Mesenchymal stem cell (in vitro differentiated cells and primary cell): Measurements from ENCODE around the gene CUL7.

ENCODE experiments used
- DNase-seq: peaks from one replicate; pipeline ENCODE4 v3.0.0-alpha.2; 2013
- H2AFZ ChIP-seq: one replicate; pipeline ENCODE4 v1.6.1; 2013; ENCODE audit warnings: low read depth, mild to moderate bottlenecking, control low read depth, inconsistent platforms, low read length, moderate library complexity
- H2AK5ac ChIP-seq: 2 replicates; pipeline ENCODE4 v1.6.1; 2013; ENCODE audit warnings: low read length, moderate library complexity, mild to moderate bottlenecking, inconsistent platforms; ENCODE audit not compliant: severe bottlenecking
- H2BK120ac ChIP-seq: one replicate; pipeline ENCODE4 v1.6.1; 2013; ENCODE audit warnings: low read depth, mild to moderate bottlenecking, inconsistent platforms, low read length, moderate library complexity
- H2BK12ac ChIP-seq, 2 experiments: one replicate each; pipeline ENCODE4 v1.6.1; 2013; ENCODE audit warnings: inconsistent platforms in 2 of 2, low read length in 2 of 2, mild to moderate bottlenecking in 2 of 2, moderate library complexity in 2 of 2, control low read depth in 1 of 2
- H2BK15ac ChIP-seq: one replicate; pipeline ENCODE4 v1.6.1; 2013; ENCODE audit warnings: mild to moderate bottlenecking, low read depth, inconsistent platforms; ENCODE audit not compliant: poor library complexity, severe bottlenecking
- H2BK5ac ChIP-seq: 2 replicates; pipeline ENCODE4 v1.6.1; 2013; ENCODE audit warnings: low read depth, mild to moderate bottlenecking, low read length, control low read depth, inconsistent platforms; ENCODE audit not compliant: poor library complexity, severe bottlenecking
- H3K14ac ChIP-seq, 2 experiments: one replicate each; pipeline ENCODE4 v1.6.1; 2013; ENCODE audit warnings: inconsistent platforms in 2 of 2, low read length in 2 of 2, control low read depth in 1 of 2, mild to moderate bottlenecking in 1 of 2, moderate library complexity in 1 of 2
- H3K18ac ChIP-seq, 2 experiments: one replicate each; pipeline ENCODE4 v1.6.1; 2013; ENCODE audit warnings: inconsistent platforms in 2 of 2, low read length in 2 of 2, control low read depth in 1 of 2, low read depth in 1 of 2, mild to moderate bottlenecking in 1 of 2
- H3K23ac ChIP-seq, 2 experiments: one replicate each; pipeline ENCODE4 v1.6.1; 2013; ENCODE audit warnings: inconsistent platforms in 2 of 2, low read length in 2 of 2, mild to moderate bottlenecking in 2 of 2, moderate library complexity in 2 of 2, control low read depth in 1 of 2
- H3K27ac ChIP-seq: 2 replicates; pipeline ENCODE4 v1.5.1; 2013; ENCODE audit warnings: mild to moderate bottlenecking, moderate library complexity, low read length, control low read depth, inconsistent platforms; ENCODE audit not compliant: poor library complexity, severe bottlenecking
- H3K27me3 ChIP-seq, 2 experiments: 2 replicates each; pipeline versions ENCODE4 v1.6.1 to v1.7.0; 2013; ENCODE audit warnings: low read length in 2 of 2, mild to moderate bottlenecking in 2 of 2, moderate library complexity in 2 of 2, control low read depth in 1 of 2, inconsistent platforms in 1 of 2; ENCODE audit not compliant: control insufficient read depth in 1 of 2, insufficient read depth in 1 of 2
- H3K36me3 ChIP-seq, 2 experiments: 2 replicates each; pipeline versions ENCODE4 v1.6.1 to v1.7.0; 2013; ENCODE audit warnings: low read length in 2 of 2, control low read depth in 1 of 2, inconsistent platforms in 1 of 2, low read depth in 1 of 2, mild to moderate bottlenecking in 1 of 2; ENCODE audit not compliant: insufficient read depth in 2 of 2, control insufficient read depth in 1 of 2
- H3K4ac ChIP-seq, 2 experiments: one replicate each; pipeline ENCODE4 v1.6.1; 2013; ENCODE audit warnings: inconsistent platforms in 2 of 2, low read length in 2 of 2, mild to moderate bottlenecking in 2 of 2, moderate library complexity in 2 of 2, control low read depth in 1 of 2, low read depth in 1 of 2
- H3K4me1 ChIP-seq: 2 replicates; pipeline ENCODE4 v1.6.1; 2013; ENCODE audit warnings: low read depth, low read length, control low read depth; ENCODE audit not compliant: control insufficient read depth, insufficient read depth
- H3K4me2 ChIP-seq: 2 replicates; pipeline ENCODE4 v1.6.1; 2013; ENCODE audit warnings: low read length, mild to moderate bottlenecking, inconsistent platforms; ENCODE audit not compliant: poor library complexity, severe bottlenecking
- H3K4me3 ChIP-seq, 2 experiments: 2 replicates each; pipeline versions ENCODE4 v1.5.1 to v1.7.0; 2013; ENCODE audit warnings: low read length in 2 of 2, mild to moderate bottlenecking in 2 of 2, control low read depth in 1 of 2, low read depth in 1 of 2; ENCODE audit not compliant: insufficient read depth in 1 of 2
- H3K79me1 ChIP-seq: replicated peaks from 2 replicates; pipeline ENCODE4 v1.6.1; 2013; ENCODE audit warnings: mild to moderate bottlenecking, control low read depth, low read length, inconsistent platforms; ENCODE audit not compliant: poor library complexity, severe bottlenecking
- H3K9ac ChIP-seq: 2 replicates; pipeline ENCODE4 v1.7.0; 2013; ENCODE audit warnings: mild to moderate bottlenecking, low read length, moderate library complexity
- H3K9me3 ChIP-seq: 2 replicates; pipeline ENCODE4 v1.7.0; 2013; ENCODE audit warnings: mild to moderate bottlenecking, low read length; ENCODE audit not compliant: control insufficient read depth
- H4K8ac ChIP-seq: one replicate; pipeline ENCODE4 v1.6.1; 2013; ENCODE audit warnings: inconsistent platforms, mild to moderate bottlenecking, low read length, moderate library complexity
- H4K91ac ChIP-seq: one replicate; pipeline ENCODE4 v1.6.1; 2013; ENCODE audit warnings: mild to moderate bottlenecking, low read length, inconsistent platforms
- WGBS: methylation state at CpG from one replicate; pipeline ENCODE4 v1.1.7; 2013; ENCODE audit warnings: mixed read lengths; 5-methylcytosine and 5-hydroxymethylcytosine counted together

CUL7 gene

DNA sequence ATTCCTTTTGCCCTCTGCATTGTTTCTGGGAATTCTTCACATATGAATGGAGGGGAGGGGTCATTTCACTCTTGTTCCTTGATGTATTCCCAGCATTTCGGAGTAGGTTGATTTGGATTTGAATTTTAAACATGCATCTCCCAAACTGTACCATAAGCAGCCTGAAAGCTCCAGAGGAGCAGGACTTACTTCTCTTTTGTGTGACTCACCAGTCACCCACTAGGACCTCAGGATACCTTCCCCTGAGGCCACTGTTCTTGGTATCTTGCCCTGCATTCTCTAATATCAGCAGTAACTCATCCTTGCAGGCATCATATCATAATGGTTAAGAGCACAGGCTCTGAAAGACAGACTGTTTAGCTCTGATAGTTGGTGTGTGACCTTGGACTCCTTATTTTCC, 4.9 kb upstream of the CUL7 start:
- Histone ChIP-seq H2BK120ac (no peak overlapping the region), H4K91ac (no peak overlapping the region), H3K27me3 (no peaks in the 10 kb centered on the region), H3K79me1 (peaks cover 21% of the 10 kb centered on the region), H3K23ac (no peak overlapping the region), H3K18ac (no peak overlapping the region), H2BK15ac (no peak overlapping the region), H3K36me3 (peaks cover 31 to 41% of the 10 kb centered on the region in 2 experiments), H3K4me3 (peak overlapping the region in 1 of 2 experiments; percentile 99), H2AFZ (no peak overlapping the region), H2BK12ac (no peak overlapping the region), H3K27ac (no peak overlapping the region), H3K9me3 (no peaks in the 10 kb centered on the region), H3K4me1 (peaks cover 11% of the 10 kb centered on the region), H4K8ac (no peak overlapping the region), H3K4me2 (peak overlapping the region; percentile 75), H2AK5ac (no peak overlapping the region), H3K4ac (no peak overlapping the region), H2BK5ac (no peak overlapping the region), H3K14ac (no peak overlapping the region), H3K9ac (peak overlapping the region; percentile 99)
- no peak for DNase-seq
- 75% methylated on average over 1 of the region's 1 CpG for WGBS

DNA sequence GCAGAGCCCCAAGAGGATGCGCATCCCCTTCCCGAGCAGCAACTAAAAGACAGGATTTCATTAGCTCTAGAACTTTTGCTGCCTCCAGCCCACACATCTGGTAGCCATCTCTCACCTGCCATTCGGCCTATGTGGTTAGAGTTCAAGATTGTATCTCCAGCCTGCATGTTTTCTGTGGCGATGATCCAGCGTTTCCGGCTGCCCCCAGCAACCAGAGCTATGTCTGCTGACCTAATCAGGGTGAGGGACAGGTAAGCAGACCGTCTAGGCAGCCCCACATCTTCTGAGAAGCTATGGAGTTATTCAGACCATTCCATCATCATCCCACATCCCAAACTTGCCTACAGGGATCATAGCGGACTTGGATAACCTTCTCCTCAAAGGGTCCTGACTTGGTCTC, 2.3 kb upstream of the CUL7 start:
- H3K27me3 ChIP-seq: no peaks in the 10 kb centered on the region
- 99% methylated on average over 8 of the region's 8 CpGs for WGBS

DNA sequence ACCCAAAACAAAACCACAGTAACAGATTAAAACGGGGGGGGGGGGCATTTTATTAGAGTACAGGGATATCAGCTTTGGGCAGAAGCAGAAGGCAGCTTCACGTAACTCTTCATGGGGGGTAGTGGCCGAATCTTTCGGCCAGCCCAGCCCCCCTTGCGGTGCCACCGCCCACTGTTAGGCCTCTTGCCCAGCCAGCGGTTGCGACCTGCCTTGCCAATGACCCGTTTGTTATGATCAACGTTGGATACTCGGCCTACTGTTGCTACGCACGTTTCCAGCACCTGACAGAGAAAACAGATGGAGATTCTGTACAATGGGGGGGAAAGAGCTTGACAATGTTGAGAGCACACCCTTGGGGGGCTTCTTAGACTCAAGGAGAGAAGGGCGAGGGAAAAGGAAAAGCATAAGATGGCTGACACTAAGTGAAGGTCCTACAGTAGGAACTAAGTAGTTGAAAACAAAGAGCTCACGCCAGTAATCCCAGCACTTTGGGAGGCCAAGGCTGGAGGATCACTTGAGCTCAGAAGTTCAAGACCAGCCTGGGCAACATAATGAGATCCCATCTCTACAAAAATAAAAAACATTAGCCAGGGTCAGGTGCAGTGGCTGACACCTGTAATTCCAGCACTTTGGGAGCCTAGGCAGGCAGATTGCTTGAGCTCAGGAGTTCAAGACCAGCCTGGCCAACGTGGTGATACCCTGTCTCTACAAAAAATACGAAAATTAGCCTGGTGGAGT, 724 bp upstream of the CUL7 start:
- 94% methylated on average over 17 of the region's 17 CpGs for WGBS
- H3K14ac ChIP-seq: no peak overlapping the region
- peak overlapping the region; percentile 51 for H3K27ac ChIP-seq

More for the DNA sequence above, 2.3 kb upstream of the CUL7 start:
- Histone ChIP-seq H2BK12ac (no peak overlapping the region), H3K14ac (no peak overlapping the region), H3K36me3 (peaks cover 31 to 44% of the 10 kb centered on the region in 2 experiments), H3K23ac (no peak overlapping the region), H3K4ac (no peak overlapping the region), H2BK5ac (no peak overlapping the region), H2AK5ac (no peak overlapping the region), H4K91ac (no peak overlapping the region), H2BK15ac (no peak overlapping the region), H3K27ac (no peak overlapping the region), H3K4me3 (no peak overlapping the region), H3K9me3 (no peaks in the 10 kb centered on the region), H3K79me1 (peaks cover 21% of the 10 kb centered on the region), H2AFZ (no peak overlapping the region), H3K4me2 (no peak overlapping the region), H3K18ac (no peak overlapping the region), H3K9ac (no peak overlapping the region), H4K8ac (no peak overlapping the region), H2BK120ac (no peak overlapping the region), H3K4me1 (peaks cover 24% of the 10 kb centered on the region)
- no peak for DNase-seq

DNA sequence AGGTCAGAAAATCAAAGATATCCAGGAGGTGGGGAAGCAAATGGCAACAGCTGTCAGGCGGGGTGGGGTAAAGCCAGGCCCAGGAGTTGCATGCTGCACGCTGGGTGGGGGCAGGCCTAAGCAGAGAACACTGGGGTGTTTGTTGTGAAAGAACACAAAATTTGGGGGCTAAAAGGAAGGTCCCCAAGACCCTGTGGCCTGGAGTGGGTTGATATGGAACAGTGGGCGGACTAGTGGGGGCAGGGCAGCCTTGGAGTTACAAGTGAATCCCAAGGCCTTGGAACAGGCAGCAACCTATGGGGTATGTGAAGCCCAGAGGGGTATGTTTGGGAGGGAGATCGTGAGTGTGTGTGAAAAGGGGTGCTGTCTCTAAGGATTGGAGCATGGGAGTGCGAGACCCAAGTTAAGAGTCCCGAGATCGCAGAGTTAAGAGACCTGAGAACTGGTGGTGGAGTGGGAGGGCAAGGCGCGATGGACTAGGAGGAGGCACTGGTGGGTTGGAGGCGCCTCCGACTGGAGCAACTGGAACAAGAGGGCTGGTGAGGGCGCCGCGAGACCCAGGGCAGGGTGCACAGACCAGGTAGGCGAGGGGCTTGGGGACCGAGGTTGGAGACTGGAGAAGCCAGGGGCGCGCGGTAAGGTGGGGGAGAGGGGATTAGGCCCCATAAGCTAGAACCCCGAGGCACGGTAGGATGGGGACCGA, 658 bp downstream of the CUL7 start:
- Histone ChIP-seq H3K36me3 (peaks cover 53 to 71% of the 10 kb centered on the region in 2 experiments), H3K4me1 (peaks cover 31% of the 10 kb centered on the region), H2BK12ac (peak overlapping the region; percentile 6 to 54), H3K14ac (peak overlapping the region; percentile 7 to 98), H2BK120ac (peak overlapping the region; percentile 93), H4K8ac (peak overlapping the region; percentile 97), H3K9me3 (no peaks in the 10 kb centered on the region), H3K27ac (peak overlapping the region; percentile 90), H3K4ac (peak overlapping the region; percentile 90 to 99), H3K4me3 (peak overlapping the region; percentile 73 to 93), H3K79me1 (peaks cover 28% of the 10 kb centered on the region), H2BK15ac (peak overlapping the region; percentile 78), H3K4me2 (peak overlapping the region; percentile 70), H3K18ac (peak overlapping the region; percentile 65 to 95), H2AK5ac (peak overlapping the region; percentile 82), H2BK5ac (peak overlapping the region; percentile 85), H3K27me3 (no peaks in the 10 kb centered on the region), H3K23ac (peak overlapping the region in 1 of 2 experiments; percentile 78), H4K91ac (peak overlapping the region; percentile 97), H3K9ac (peak overlapping the region; percentile 99), H2AFZ (peak overlapping the region; percentile 6)
- 20% methylated on average over 22 of the region's 22 CpGs for WGBS
- peak; percentile 48 for DNase-seq

More for the DNA sequence above, 724 bp upstream of the CUL7 start:
- peaks cover 25% of the 10 kb centered on the region for H3K79me1 ChIP-seq
- no peak for DNase-seq
- peak overlapping the region; percentile 94 for H4K91ac ChIP-seq
- H2BK5ac ChIP-seq: no peak overlapping the region
- peak overlapping the region; percentile 97 for H4K8ac ChIP-seq
- H3K23ac ChIP-seq: no peak overlapping the region
- H2AFZ ChIP-seq: no peak overlapping the region
- no peak overlapping the region for H3K18ac ChIP-seq
- H3K4me3 ChIP-seq: peak overlapping the region in 1 of 2 experiments; percentile 93
- no peak overlapping the region for H2BK15ac ChIP-seq
- peak overlapping the region; percentile 99 for H3K9ac ChIP-seq
- H3K36me3 ChIP-seq: peaks cover 45 to 60% of the 10 kb centered on the region in 2 experiments
- peak overlapping the region; percentile 13 for H2AK5ac ChIP-seq
- H3K4me1 ChIP-seq: peaks cover 29% of the 10 kb centered on the region
- H2BK12ac ChIP-seq: no peak overlapping the region
- no peaks in the 10 kb centered on the region for H3K27me3 ChIP-seq
- H3K4me2 ChIP-seq: no peak overlapping the region
- peak overlapping the region in 1 of 2 experiments; percentile 2 for H3K4ac ChIP-seq
- no peaks in the 10 kb centered on the region for H3K9me3 ChIP-seq
- H2BK120ac ChIP-seq: peak overlapping the region; percentile 2
